Stimulated activated CD4-positive, alpha-beta T cell treated with anti-CD3 and anti-CD28 coated beads, Interleukin-12 subunit alpha, Interleukin-12 subunit beta, amount 100 ng/mL, for 4 hours (primary cell): Measurements from ENCODE around the gene CEP89.
"Not testable (repeated sequence)": the region's sequence is repeated elsewhere in the genome, so short reads cannot be mapped to it uniquely, and the experiment has no call there.

ENCODE experiments used
- DNase-seq: peaks from one replicate; pipeline ENCODE4 v3.0.0-alpha.2; 2020

CEP89 gene

GRCh38 chr19:32890841-32891240, 80.9 kb downstream of the CEP89 start:
- no peak for DNase-seq

GRCh38 chr19:32890326-32890725, 81.4 kb downstream of the CEP89 start:
- DNase-seq: no peak

- no peak for DNase-seq
These were observed 82.4 kb downstream of the CEP89 start for GRCh38 chr19:32889137-32889934.

GRCh38 chr19:32887572-32888215, 84.1 kb downstream of the CEP89 start:
- no peak for DNase-seq

- no peak for DNase-seq
These were observed 85.5 kb downstream of the CEP89 start for GRCh38 chr19:32886241-32886640.

- DNase-seq: not testable (repeated sequence)
These were observed 86.5 kb downstream of the CEP89 start for GRCh38 chr19:32885255-32885654.

GRCh38 chr19:32881766-32882165, 90.0 kb downstream of the CEP89 start:
- DNase-seq: no peak

- DNase-seq: no peak
These were observed 91.1 kb downstream of the CEP89 start for GRCh38 chr19:32880622-32881021.

GRCh38 chr19:32879741-32880140, 92.0 kb downstream of the CEP89 start:
- DNase-seq: no peak

DNA sequence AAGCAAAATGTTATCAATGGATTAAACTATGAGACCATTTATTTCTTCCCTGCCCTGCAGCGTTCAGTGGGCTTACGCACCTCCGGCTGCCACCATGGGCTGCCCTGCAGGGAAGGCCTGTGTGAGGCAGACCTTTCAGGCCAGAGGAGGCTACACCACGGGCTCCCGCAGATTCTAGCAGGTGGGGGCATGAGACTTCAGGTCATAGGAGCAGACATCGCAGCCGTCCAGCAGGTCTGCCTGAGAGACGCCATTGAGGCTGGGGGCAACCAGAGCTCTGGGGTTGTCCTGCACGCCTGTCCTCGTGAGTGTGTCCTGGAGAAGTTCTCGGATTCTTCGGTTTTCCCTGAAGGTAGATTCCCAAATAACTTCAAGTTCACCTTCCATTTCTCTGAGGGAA, 92.8 kb downstream of the CEP89 start:
- no peak for DNase-seq

GRCh38 chr19:32877977-32878745, 93.6 kb downstream of the CEP89 start:
- DNase-seq: no peak

DNA sequence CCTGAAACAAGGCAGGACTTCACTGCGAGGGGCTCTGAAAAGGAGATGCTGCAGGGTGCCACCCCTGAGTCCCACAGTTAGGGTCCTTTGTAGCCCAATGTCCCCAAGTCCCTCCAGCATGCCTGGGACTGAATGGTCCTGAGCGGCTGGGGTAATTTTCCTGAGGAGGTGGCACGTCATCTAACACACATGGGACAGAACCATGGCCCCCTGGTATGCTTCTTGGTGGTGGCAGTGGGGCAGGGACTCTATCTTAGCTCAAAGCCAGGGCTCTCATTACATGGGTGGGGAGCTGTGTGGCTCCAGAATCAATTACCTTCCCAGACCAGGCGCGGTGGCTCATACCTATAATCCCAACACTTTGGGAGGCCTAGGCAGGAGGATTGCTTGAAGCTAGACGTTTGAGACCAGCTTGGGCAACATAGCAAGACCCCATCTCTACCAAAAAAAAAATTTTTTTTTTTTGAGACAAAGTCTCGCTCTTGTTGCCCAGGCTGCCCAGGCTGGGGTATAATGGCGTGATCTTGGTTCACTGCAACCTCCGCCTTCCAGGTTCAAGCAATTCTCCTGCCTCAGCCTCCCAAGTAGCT, 94.3 kb downstream of the CEP89 start:
- DNase-seq: no peak

DNA sequence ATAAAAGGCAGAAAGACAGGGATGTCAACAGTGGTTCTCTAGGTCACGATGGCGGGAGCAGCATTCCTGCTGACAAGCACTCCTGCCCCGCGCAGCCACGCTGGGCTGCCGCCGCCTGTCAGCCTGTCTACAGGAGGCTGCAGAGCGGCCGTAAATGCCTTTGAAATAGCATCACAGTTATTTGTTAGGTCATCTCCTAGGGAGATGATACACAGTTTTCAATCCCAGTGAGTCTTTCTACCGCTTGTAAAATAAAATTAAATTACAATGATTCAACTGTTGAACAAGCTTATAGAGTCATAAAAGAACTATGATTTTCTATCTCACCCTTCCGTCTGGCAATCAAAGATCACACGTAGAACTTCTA, 94.9 kb downstream of the CEP89 start:
- no peak for DNase-seq

DNA sequence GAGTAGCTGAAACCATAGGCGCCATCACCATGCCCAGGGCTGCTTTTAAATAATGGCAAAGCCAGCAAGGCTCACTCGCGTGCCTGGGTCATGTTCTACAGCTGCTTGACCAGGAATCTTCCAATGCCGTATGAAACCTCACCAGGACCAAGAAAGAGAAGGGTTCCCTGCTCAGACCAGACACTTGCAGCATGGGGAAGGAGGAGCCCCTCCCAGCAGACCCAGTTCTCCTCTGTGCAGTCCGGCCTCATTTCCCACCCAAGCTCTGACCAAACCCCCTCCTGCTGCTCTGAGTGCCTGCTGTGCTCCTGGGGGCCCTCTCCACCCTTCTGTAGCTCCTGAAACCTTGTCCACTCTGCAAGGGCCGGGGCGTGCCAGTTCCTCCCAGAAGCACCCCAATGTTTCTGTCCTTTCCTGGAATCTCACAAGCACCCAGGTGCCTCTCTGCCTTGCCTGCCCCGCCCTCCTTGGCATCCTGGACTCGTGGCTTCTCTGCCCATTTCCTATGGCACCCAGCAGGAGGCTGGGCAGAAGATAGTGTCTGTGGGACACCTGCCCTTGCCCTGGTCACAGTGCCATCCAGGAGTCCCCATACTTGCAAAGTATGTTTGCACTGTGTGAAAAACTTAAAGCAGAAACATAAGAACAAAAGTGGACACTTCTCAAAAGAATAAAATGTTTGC, 95.4 kb downstream of the CEP89 start:
- no peak for DNase-seq

DNA sequence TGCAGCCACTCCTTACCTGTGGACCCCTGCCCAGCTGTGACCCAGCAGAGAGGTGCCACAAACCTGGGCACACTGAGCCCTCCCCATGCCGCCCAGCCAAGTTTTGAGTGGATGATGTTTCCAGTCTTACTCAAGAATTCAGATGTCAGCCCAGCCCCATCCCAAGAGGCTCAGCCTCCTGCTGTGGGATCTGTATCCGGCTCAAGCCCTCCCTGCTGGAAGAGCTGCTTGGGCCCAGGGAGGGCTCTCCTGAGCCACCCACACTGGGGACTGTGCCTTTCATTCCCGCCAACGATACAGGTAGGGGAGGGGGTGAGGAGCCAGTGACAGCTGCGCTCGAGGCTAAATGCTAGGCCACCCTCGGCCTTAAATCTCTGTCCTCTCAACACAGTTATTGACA, 96.3 kb downstream of the CEP89 start:
- DNase-seq: no peak

- no peak for DNase-seq
These were observed 97.2 kb downstream of the CEP89 start for GRCh38 chr19:32874605-32875004.

GRCh38 chr19:32873247-32873959, 98.4 kb downstream of the CEP89 start:
- no peak for DNase-seq

GRCh38 chr19:32872391-32872790, 99.4 kb downstream of the CEP89 start:
- no peak for DNase-seq

DNA sequence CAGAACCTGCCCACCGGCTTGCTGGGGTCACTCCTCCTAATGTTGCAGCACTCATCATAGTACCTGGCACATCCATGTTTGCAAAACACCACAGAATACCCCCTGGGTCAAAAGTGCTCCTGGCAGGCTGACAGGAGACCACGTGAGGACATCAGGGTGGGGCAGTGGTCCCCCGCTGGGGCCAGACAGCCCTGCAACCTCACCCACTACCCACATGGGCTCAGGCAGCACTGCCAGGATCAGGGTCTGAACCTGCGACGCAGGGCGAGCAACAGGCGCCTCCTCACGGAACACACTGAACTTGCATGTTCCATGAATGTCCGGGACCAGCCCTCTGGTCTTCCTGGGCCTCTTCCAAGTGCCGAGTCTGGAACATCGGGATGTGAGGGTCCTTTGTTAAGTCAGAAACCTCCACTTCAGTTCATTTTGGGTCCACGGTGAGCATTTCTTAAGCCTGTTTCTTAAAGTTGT, 100.7 kb downstream of the CEP89 start:
- DNase-seq: no peak

DNA sequence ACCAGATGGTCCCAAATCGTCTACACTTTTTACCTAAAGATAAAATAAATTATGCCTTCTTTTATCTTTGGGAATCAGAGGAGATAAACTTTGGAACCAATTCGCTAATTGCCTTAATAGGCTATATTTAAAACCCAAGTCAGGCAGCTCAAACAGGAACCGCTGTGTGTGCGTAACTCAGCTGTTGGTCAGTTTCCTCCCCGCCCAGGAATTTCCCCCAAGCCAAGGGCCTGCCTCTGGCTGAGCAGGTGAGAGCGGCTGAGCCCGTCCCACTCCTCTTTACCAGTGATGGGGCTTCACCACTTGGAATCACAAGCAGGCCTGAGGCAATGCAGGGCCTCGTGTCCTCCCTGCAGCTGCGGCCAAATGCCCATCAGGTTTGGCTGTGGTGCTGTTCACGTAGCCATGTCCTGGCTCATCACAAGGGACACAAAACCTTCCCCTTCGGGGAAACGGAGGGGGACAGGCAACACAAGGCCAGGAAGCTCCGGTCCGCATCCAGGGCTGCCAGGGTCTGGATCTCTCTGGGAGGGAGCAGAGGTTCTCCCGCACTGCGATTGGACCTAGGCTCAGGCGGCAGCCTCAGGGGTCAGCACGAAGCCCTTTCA, 101.7 kb downstream of the CEP89 start:
- no peak for DNase-seq

GRCh38 chr19:32869369-32869965, 102.3 kb downstream of the CEP89 start, which contains the start of gene SLC7A9:
Gene SLC7A9, minus strand, starts transcription at chr19:32869767. Its CDS starts 1,233 bp downstream, at chr19:32868534.
- DNase-seq: no peak
